Parietal lobe (tissue), 2 donors: ENCODE data around the gene TMPRSS12. TPM values are rescaled to one million over a fixed set of nuclear protein-coding genes. Genes with fewer than 3 reads are reported as not detected.

Source experiments
- small RNA-seq: library from RNA; depleted of rRNA; stranded (forward); fragments of <200 nt; gene quantifications from one replicate; pipeline ENCODE3, GENCODE V24; 2014; ENCODE audit warnings: low replicate concordance
- total RNA-seq: library from RNA; depleted of rRNA; stranded (reverse); fragments of >200 nt; gene quantifications from one replicate; pipeline ENCODE4 v1.2.3, GENCODE V29; 2014

TMPRSS12 gene
- total RNA-seq: not detected

GRCh38 chr12:50842637-50843493, at the start of gene TMPRSS12:
TSS of gene TMPRSS12 (plus strand) at chr12:50842926. CDS start at chr12:50842965, 39 bp downstream.

Small RNAs within 50 kb of the gene (small RNA-seq; reads per million reads assigned to genes)
- gene AC013244.2: not detected
- not detected for gene RN7SL519P

Other genes starting within 250 kb of the TMPRSS12 start
- 26.6 TPM for gene ATF1, start 78.8 kb upstream of the TMPRSS12 start, total RNA-seq
- not detected for gene HIGD1C, start 109.6 kb downstream of the TMPRSS12 start, total RNA-seq
- 154 TPM for gene SLC11A2, start 183.5 kb downstream of the TMPRSS12 start, total RNA-seq
- 63.9 TPM for gene LETMD1, start 205.4 kb downstream of the TMPRSS12 start, total RNA-seq
- gene CSRNP2, start 240.7 kb downstream of the TMPRSS12 start, total RNA-seq: 97.0 TPM